NCI-H1694 (cell line): ENCODE measurements around the gene MIB2.
"Not testable (repeated sequence)": the region's sequence is repeated elsewhere in the genome, so short reads cannot be mapped to it uniquely, and the experiment has no call there.

Experiments
- DNase-seq: peaks from one replicate; lab custom pipeline; 2025; lab: John Stamatoyannopoulos, UW

MIB2 gene

GRCh38 chr1:1658583-1659549 lies 43.6 kb downstream of the MIB2 start, which contains the start of gene CDK11B:
Gene CDK11B, minus strand, starts transcription at chr1:1659004. Its CDS starts 1,519 bp downstream, at chr1:1657485.
- DNase-seq, result peak; percentile 71

DNA sequence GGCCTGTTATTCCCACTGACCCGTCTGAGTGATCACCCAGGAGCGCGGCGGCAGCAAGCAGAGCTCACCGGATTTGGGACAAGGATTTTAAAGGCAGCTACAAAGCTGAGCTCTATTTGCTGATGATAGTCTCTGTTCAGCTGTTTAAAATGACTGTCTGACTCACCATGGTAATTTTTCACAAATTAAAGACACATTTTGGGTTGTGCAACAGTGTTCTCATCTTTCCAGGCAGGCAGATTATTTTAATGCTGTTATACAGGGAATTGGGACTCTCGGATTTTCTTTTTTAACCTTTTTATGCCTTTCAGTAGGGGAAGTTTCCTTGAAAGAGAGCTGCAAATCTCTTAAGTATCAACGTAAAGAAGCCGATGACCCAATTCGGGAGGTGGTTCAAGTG lies 47.1 kb downstream of the MIB2 start:
- not testable (repeated sequence) for DNase-seq

DNA sequence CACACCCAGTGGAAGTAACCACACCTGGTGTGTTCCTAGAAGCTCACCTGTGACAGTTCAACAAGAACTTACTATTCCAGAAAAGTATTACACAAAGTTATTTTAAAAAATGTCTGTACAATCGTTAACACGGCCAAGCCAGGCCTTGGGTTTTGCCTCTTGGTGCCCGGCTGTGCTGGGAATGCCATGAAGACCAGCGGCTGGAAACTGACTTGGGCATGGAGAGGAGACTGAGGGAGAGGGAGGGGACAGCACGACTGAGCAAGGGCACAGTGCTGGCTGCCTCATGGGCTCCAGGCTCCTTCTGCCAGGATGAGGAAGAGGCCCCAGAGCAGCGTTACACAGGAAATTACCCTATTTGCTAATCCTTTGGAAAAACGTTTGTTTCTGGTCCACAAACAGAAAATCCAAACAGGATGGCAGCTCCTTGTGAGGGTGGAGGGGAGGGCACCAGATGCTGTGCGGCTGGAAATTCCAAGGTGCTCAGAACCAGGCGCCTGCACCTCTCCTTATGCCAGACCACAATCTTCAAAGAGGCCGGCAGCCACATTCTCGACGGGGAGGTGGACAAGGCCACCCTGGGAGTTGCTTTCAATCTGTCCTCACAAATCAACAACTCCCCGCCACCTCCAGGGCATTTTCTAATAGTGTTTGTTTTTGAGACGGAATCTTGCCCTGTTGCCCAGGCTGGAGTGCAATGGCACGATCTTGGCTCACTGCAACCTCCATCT lies 47.7 kb downstream of the MIB2 start:
- not testable (repeated sequence) for DNase-seq

GRCh38 chr1:1664318-1664717 lies 49.0 kb downstream of the MIB2 start:
- DNase-seq, result not testable (repeated sequence)

GRCh38 chr1:1664941-1665814 lies 49.9 kb downstream of the MIB2 start:
- no peak for DNase-seq

DNA sequence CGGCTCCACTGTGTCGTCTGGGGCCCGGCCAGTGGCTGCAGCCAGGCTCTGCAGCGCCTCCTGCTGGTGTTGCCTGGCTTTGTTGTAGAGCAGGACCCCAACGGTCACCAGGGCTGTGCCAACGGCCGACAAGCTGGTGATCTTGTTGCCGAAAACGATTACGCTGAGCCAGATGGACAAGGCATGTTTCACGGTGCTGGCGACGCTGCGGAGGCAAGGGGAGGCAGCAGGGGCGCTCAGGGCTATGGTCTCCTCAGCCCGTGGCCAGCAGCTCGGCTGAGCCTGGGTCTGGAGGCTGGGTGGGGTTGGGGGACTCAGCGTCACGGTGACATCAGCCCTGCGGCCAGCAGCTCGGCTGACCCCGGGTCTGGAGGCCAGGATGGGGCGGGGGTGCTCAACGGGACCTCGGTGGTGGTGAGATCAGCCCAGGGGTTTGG lies 50.5 kb downstream of the MIB2 start:
- peak; percentile 10 for DNase-seq

- DNase-seq, result no peak
Measured at GRCh38 chr1:1666526-1666925, 51.2 kb downstream of the MIB2 start.

DNA sequence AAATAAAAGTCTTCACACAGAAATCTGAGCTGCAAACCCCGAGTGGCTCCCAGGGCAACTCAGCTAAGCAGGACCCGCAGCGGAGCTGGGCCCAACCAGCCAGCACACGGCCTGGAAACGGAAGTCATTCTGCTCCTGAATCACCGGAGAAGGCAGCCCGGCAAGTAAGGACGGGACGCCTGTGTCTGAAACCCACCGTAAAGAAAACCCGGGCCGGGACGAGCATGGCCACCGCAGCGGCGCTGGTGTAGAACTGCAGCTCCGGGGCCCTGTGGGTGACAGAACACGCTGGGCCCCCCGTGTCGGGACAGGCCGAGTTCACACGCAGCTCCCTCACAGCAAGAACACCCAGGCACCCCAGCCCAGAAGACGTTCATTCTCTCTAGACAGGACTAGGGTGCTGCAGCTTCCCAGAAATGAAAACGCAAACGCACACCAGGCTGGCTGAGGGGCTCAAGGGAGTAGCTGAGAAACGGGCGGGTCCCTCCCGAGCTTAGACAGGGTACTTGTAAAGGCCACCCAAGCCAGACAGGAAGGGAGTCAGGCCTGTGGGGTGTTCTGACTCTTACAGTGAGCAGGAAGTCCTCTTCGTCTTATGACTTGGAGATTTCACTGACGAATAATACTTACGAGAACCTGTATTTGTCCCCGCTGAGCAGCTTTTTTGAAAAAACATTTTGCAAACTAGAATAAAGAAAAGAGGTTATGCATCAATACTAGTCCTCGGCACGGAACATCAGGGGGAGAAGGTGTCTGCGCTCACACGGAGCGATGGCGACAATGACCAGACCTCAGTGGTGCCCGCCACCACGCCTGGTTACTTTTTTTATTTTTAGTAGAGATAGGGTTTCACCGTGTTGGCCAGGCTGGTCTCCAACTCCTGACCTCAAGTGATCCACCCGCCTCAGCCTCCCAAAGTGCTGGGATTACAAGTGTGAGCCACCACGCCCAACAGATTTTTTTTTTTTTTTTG lies 54.5 kb downstream of the MIB2 start:
- no peak for DNase-seq

GRCh38 chr1:1670866-1671265 lies 55.6 kb downstream of the MIB2 start:
- no peak for DNase-seq

- no peak for DNase-seq
Measured at GRCh38 chr1:1671365-1672119, 56.2 kb downstream of the MIB2 start.

DNA sequence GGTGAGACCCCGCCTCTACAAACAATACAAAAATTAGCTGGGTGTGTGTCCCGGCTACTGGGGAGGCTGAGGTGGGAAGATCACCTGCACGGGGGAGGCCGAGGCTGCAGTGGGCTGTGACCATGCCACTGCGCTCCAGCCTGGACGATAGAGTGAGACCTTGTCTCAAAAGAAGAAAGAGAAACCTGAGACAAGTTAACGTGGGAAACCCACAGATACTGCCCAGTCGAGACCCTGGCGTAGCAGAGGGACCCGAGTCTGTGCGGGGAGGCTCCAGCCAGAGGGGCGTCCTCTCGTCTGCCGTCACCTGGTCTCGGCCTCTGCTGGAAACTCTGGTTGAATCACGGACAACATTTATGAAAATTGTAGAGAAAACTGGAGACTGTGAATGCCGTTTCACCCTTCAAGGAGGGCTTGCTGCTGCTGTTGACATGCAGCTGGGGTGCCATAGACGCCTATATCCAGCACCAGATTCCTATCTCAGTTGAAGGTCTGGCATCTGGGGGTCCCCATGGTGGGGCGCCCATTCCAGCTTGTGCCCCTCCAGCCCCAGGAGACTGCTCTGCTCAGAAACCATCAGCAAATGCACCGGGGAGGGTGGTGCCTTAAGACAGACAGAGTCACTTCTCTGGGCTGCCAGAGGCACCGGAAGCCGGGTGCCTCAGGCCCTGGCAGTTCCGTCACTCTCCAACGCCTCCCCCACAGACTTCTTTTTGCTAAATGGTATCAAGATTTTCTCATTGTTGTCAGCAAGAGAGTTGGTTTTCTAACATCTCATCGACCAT lies 57.1 kb downstream of the MIB2 start:
- DNase-seq, result no peak

- not testable (repeated sequence) for DNase-seq
Measured at GRCh38 chr1:1674806-1675205, 59.5 kb downstream of the MIB2 start.

- not testable (repeated sequence) for DNase-seq
Measured at GRCh38 chr1:1675218-1675617, 59.9 kb downstream of the MIB2 start.

GRCh38 chr1:1676087-1676486 lies 60.8 kb downstream of the MIB2 start:
- DNase-seq, result not testable (repeated sequence)

- DNase-seq, result no peak
Measured at GRCh38 chr1:1677718-1678580, 62.6 kb downstream of the MIB2 start.

DNA sequence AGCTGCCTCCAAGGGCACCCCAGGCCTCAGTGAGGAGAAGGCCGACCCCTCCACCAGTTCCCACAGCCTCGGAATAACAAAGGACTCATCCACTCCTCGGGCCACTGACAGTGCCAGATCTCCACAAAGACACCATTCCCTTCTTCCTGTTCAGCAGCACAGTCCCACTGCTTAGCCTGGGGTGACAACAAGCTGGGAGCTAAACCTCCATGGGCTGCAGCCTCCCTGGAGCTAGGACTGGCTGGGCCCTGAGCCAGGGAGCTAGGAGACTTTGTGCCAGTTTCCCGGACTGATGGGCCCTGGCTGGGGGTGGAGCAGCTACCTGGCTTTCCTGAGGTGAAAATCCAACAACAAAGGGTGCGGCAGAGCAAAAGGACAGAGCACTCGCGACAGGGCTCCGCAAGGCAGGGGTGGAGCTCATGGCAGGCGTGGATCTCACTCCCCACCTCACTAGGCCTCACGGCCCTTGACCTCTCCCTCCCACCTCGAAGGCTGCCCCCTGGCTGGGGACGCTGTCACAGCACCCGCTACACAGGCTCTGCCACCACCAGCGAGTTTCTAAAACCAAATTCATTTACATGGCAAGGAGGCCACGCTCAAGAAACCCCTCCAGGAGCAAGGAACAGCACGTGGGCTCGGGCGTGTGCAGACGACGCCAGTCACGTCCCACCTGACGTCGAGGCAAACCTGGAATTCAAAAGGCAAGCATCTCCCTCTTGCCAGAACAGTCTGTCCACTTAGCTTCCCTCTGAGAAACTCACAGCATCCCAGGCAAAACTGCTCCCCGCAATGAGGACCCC lies 63.5 kb downstream of the MIB2 start:
- no peak for DNase-seq
